ENCODE results near the gene KCNN3.

The KCNN3 gene

GRCh38 chr1:154775621-154776605 is 94.2 kb downstream of the KCNN3 start:
- peak; percentile 16 for DNase-seq (ENCODE audit: low read depth)
- no peak for TF ChIP-seq CTCF (IDR thresholded peaks at IDR 0.05; ENCODE audit: insufficient read depth, low read depth, low read length, missing control alignments)

GRCh38 chr1:154774175-154774855 is 95.8 kb downstream of the KCNN3 start:
- TF ChIP-seq CTCF (IDR thresholded peaks at IDR 0.05; ENCODE audit: insufficient read depth, low read depth, low read length, missing control alignments), result no peak
- peak; percentile 61 for DNase-seq (ENCODE audit: low read depth)

More at GRCh38 chr1:154775621-154776605, 94.2 kb downstream of the KCNN3 start:
- no peak overlapping the region for H3K4me3 ChIP-seq (ENCODE audit: low read depth, low read length)

DNA sequence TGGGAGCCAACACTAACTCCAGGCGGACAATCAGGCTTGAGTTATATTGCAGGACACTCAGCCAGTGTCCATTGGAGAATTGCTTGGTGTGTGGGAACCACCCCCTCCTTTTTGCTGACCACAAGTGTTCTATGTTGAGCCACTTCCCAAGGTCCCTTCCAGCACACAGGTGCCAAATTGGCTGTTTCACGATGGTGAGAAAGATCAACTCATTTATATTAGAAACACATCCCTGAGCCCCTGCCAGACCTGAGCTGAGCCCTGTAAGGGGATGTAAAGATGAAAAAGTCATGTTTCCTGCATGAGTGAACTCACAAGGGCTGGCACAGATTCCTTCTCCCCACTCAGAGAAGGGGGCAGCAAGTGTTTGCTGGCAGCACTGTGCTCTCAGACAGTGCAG is 96.5 kb downstream of the KCNN3 start:
- TF ChIP-seq CTCF (IDR thresholded peaks at IDR 0.05; ENCODE audit: insufficient read depth, low read depth, low read length, missing control alignments), result no peak

More at GRCh38 chr1:154774175-154774855, 95.8 kb downstream of the KCNN3 start:
- no peak overlapping the region for H3K4me3 ChIP-seq (ENCODE audit: low read depth, low read length)

DNA sequence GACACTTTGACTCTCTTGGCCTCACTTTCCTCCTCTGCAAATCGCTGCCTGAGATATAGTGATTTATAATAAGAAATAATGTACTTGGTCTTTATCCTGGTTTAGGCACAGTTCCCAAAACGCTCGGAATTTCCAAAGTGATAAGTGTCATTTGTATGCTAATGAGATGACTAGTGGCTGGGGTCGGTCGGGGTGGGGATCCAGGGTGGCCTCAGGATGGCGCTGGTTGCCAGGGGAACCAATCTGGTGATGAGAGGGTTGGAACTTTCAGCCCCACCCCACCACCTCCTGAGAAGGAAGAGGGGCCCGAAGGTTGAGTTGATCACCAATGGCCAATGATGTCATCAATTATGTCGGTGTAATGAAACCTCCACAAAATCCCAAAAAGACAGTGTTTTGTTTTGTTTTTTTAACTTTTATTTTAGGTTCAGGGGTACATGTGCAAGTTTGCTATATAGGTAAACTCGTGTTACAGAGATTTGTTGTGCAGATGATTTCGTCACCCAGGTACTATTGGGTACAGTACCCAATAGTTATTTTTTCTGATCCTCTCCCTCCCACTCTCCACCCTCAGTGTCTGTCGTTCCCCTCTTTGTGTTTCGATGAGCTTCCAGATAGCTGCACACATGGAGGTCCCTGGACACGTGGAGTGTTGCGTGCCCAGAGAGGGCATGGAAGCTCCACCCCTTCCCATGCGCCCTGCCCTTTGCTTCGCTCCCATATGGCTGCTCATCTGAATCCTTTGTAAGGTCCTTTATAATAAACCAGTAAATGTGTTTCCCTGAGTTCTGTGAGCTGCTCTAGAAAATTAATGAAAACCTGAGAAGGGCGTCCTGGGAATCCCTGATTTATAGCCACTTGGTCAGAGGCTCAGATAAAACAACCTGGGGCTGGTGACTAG is 97.2 kb downstream of the KCNN3 start:
- peak; percentile 12 for TF ChIP-seq CTCF (IDR thresholded peaks at IDR 0.05; ENCODE audit: insufficient read depth, low read depth, low read length, missing control alignments)
- no peak overlapping the region for H3K4me3 ChIP-seq (ENCODE audit: low read depth, low read length)
- no peak for DNase-seq (ENCODE audit: low read depth)

More for the DNA sequence above, 96.5 kb downstream of the KCNN3 start:
- DNase-seq (ENCODE audit: low read depth), result no peak
- H3K4me3 ChIP-seq (ENCODE audit: low read depth, low read length), result no peak overlapping the region

- no peak for DNase-seq (ENCODE audit: low read depth)
- TF ChIP-seq CTCF (IDR thresholded peaks at IDR 0.05; ENCODE audit: insufficient read depth, low read depth, low read length, missing control alignments), result no peak
- no peak overlapping the region for H3K4me3 ChIP-seq (ENCODE audit: low read depth, low read length)
Observed at GRCh38 chr1:154772056-154772455, 98.0 kb downstream of the KCNN3 start.

- no peak overlapping the region for H3K4me3 ChIP-seq (ENCODE audit: low read depth, low read length)
- no peak for TF ChIP-seq CTCF (IDR thresholded peaks at IDR 0.05; ENCODE audit: insufficient read depth, low read depth, low read length, missing control alignments)
- no peak for DNase-seq (ENCODE audit: low read depth)
Observed at GRCh38 chr1:154770897-154771594, 99.0 kb downstream of the KCNN3 start.
